H54 (cell line): ENCODE data around the gene PITPNC1.

ENCODE experiments used
- DNase-seq: peaks from one replicate; pipeline ENCODE4 v3.0.0; 2011; ENCODE audit warnings: low spot score, mixed read lengths; ENCODE audit not compliant: insufficient read length
- FAIRE-seq: peaks from 3 replicates; lab custom pipeline; 2011; peaks lifted over from hg19 to GRCh38; lab: Jason Lieb, UNC
- POLR2A ChIP-seq: IDR thresholded peaks from 2 replicates; pipeline ENCODE4 v1.6.1; 2011; ENCODE audit warnings: low read depth, mild to moderate bottlenecking, low read length

Gene PITPNC1

DNA sequence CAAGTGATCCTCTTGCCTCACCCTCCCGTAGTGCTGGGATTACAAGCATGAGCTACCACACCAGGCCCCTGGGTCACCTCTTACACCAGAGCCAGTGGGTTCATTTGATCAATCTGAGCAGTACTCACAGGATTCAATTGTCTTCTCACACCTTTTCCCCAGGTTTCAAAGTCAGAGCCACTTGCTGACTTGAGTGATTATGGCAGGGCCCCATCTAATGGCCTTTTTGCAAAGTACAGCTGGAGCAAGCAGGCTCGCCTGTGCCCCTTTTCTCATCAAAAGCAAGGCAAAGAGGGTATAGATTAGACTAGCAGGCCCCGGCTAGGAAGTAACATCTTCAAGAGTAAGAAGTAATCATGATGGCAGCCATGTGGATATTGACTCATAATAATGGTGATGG is 225.9 kb downstream of the PITPNC1 start:
- DNase-seq: peak; percentile 43
- no peak for FAIRE-seq
- no peak for TF ChIP-seq POLR2A

DNA sequence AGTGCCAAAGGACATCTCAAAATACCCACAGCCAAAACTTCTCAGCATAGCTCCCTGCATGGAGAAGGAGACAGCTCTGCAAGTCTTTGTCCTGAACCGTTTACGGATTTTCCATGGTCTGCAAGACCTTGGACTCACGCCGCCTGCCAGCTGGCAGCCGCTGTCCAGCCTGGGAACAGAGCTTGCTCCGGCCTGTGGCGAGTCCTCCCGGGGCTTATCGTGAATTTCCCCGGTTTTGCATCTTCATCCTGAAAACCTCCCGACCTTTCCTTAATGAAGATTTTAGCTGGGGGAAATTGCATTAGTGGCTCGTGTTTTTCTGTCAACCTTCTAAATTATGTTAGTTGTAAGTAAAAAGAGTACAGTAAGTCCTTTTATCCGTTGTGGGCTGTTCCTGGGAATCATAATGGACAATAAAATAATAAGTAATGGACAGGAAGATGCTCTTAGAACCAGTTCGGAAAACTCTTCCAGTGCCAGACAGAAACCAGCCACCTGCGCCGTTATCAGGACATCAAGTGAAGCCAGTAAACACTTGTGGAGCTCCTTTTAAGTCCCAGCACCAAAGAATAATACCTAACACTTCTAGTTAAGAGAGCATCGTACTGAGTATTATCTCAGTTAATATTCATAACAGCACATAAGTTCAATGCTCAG is 228.3 kb downstream of the PITPNC1 start:
- no peak for DNase-seq
- FAIRE-seq: no peak
- TF ChIP-seq POLR2A: no peak

DNA sequence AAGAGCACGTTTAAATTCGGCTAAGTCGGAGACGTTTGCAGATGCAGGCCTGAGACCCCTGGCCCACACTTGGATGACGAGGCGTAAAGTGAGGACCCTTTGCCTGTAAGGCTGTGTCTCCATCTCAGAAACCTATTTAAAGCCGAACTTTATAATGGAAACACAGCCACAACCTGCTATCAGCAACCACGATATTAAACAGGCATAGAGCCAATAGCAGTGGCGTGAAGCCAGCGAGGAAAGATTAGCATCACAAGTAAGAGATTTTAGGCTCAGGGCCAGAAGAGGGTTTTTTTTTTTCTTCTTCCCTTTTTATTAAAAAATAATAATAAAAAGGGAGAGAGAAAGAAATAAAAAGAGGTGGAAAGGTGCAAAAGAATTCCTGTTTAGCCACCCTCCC is 229.4 kb downstream of the PITPNC1 start:
- FAIRE-seq (no peak), DNase-seq (no peak)
- no peak for TF ChIP-seq POLR2A

DNA sequence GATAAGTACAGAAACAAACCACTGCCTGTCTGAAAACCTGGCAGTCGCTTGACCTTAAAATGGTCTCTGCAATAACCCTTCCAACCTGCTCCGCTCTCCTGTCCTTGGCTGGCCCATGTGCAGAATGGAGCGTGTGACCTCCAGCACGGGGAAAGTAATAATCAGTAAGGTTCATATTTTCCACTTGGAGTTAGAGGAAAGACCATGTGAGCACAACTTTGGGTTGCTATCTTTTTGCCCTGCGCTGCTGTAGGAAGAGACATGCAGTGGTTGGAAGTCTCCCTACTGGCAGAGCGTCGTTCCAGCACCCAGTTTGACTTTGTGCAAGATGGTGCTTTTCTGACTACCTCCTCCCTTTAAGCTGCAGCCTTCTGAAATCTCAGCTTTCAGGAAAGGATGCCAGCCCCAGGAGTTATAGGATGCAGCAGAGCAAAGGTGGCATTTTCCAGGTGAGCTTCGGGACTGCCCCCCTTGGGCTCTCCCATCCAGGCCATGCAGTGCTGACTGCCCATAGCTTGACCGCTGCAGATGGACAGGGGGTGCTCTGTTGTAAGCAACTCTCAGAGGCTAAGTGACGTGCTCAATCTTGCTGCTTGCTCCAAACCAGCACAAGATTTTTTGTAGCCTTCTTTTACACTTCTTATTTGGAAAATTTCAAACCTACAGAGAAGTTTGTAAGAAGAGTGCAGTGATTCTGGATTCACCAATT is 230.0 kb downstream of the PITPNC1 start:
- no peak for FAIRE-seq
- DNase-seq: no peak
- TF ChIP-seq POLR2A: no peak

DNA sequence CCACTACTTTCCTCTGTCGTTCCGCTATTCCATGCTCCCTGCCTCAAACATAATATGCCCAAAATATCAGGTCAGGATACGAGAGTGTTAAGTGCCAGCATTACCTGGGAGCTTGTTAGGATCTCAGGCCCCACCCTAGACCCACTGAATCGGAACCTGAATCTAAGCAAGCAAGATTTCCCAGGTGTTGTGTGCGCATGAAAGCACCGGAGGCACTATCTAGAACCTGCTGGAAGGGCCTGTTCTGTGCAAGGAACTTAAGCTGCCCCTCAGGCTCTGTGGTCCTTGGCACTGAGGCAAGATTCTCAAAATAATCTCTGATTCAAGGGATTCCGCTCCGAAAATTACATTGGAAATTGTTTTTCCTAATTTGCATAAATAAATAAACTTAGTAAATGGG is 233.0 kb downstream of the PITPNC1 start:
- DNase-seq (no peak), FAIRE-seq (no peak)
- no peak for TF ChIP-seq POLR2A

DNA sequence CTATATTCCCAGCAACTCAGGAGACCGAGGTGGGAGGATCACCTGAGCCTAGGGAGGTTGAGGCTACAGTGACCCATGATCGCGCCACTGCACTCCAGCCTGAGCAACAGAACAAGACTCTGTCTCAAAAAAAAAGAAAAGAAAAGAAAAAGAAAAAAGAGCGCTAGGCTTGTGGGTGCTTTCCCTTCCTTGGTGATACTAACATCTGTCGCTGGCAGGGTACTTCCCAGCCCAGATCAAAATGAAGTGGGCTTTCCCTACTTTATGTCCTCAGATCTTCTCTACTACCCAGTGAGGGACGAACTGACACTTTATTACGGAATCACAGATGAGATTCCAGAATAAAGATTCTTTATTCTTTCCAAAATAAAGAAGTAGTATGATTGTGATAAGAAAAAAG is 236.9 kb downstream of the PITPNC1 start:
- DNase-seq (no peak), FAIRE-seq (no peak)
- TF ChIP-seq POLR2A: no peak

DNA sequence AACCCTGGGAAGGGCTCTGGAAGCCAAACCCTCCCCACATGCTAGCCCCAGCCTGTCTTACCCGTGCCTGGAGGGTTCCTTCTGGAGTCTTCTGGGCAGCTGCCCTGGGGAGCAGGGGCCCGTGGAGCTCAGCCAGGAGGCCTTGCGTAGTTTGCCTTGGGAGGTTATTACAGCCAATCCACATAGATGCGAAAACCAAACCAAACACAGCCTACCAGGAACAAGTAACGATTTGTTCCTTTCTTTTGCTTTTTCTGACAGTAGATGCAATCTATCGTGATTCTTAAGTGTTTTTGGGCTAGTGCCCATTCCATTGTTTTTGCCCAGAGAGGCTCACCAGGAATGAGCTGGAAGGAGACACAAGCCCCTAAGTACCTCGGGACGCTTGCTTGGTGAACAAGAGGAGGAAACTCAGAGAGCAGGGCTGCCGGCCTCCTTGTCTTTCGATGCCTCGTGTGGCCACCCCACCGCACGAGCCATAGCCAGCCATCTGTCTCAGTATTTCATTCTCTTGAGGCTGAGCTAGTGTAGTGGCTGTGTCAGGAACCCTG is 238.0 kb downstream of the PITPNC1 start:
- DNase-seq (no peak), FAIRE-seq (no peak)

DNA sequence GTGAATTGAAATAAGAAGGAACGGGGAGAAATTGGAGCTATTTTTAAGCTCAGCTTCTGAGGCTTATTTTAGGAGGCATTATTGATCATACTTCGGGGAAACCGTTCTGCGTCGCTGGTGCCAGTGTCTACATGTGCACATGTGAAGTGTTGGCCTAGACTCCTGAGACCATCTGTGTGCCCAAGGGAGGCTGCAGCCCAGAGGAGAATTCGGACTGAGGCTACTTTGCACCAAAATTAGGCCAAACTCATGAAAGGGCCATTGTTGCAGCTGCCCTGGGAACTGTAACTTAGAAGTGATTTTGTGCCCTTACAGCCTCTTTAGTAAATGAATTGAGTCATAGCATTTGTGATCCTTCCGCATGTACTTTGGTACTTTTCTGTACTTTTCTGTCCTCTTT is 238.7 kb downstream of the PITPNC1 start:
- no peak for TF ChIP-seq POLR2A
- no peak for DNase-seq
- no peak for FAIRE-seq

More for the DNA sequence above, 238.0 kb downstream of the PITPNC1 start:
- TF ChIP-seq POLR2A: no peak

DNA sequence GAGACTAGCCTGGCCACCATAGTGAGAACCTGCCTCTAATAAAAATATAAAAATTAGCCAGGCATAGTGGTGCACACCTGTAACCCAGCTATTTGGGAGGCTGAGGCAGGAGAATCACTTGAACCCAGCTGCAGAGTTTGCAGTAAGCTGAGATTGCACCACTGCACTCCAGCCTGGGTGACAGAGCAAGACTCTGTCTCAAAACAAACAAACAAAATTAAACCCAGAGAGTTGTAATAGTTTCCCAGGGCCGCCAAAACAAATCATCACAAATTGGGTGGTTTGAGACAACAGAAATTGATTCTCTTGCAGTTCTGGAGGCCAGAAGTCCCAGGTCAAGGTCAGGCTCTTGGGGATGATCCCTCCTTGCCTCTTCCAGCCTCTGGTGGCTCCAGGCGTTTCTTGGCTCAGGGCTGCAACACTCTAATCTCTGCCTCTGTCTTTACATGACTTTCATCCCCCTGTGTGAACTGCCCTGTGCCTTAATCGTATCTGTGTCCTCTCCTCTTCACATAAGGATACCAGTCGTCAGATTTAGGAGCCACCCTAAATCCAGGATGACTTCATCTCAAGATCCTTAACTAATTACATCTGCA is 240.3 kb downstream of the PITPNC1 start:
- DNase-seq (no peak), FAIRE-seq (no peak)
- TF ChIP-seq POLR2A: no peak

DNA sequence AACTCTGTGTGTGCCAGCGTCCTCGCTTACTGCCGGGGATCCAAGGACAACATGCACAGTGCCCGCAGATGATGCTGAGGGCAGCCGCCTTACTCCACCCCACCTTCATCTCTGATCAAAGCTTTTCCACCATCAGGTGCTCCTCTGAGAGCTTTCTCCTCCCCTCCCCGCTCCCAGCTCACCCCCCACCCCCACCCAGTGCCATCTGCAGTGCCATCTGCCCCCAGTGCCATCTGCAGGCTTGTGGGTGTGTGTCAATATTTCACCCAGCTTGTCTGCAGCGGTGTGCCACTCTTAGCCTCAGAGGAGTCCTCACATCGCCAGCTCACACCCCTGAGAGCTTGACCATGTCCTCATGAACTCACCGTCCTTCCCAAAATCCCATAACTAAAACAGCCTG is 242.5 kb downstream of the PITPNC1 start:
- TF ChIP-seq POLR2A: no peak
- no peak for FAIRE-seq
- no peak for DNase-seq

DNA sequence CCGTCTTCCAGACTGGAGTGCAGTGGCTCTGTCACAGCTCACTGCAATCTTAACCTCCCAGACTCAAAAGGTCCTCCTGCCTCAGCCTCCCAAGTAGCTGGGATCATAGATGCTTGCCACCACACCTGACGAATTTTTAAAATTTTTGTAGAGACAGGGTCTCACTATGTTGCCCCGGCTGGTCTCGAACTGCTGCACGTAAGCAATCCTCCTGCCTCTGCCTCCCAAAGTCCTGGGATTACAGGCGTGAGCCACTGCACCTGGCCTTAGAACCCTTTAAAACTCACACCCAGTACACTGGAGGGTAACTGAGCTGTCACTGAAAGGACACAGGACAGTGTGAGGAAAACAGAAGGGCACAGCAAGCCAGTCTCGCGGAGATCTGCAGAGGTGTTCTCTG is 243.0 kb downstream of the PITPNC1 start:
- no peak for TF ChIP-seq POLR2A
- FAIRE-seq (no peak), DNase-seq (no peak)

DNA sequence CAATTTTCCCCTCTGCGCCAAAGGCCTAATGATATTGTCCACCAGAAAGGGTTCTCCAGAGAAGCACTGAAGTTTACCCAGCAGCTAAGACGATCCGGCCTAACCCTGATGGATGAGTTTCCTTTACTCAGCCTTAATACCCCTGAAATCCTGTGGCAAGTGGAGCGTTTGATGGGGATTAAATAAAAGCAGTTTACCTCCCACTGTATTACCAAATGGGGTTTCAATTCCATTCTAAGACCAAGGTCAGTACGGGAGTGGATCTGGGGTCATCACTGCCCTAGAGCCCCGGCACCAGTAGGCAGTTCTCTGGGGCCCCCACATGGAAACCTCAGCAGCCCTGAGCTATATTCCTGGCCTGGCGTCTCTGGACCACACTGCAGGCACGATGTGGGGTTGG is 243.6 kb downstream of the PITPNC1 start:
- FAIRE-seq (no peak), DNase-seq (no peak)
- TF ChIP-seq POLR2A: no peak

DNA sequence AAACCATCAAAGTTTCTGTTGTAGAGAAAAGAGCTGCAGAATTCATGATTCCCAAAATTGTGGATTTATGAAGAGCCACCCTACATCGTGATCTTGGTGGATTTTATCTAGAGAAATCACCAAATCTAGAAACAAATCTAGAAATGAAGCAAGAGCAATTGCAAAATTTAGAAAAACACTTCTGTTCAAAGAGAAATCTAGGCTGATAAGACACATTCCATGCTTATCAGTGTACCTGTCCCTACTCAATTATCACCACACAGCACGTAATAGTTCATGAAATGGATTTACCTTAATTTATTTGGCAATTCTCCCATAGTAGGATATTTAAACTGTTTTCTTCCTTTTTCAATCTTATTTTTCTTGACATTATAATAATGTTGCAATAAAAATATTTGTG is 246.7 kb downstream of the PITPNC1 start:
- no peak for TF ChIP-seq POLR2A
- DNase-seq: no peak
- no peak for FAIRE-seq

DNA sequence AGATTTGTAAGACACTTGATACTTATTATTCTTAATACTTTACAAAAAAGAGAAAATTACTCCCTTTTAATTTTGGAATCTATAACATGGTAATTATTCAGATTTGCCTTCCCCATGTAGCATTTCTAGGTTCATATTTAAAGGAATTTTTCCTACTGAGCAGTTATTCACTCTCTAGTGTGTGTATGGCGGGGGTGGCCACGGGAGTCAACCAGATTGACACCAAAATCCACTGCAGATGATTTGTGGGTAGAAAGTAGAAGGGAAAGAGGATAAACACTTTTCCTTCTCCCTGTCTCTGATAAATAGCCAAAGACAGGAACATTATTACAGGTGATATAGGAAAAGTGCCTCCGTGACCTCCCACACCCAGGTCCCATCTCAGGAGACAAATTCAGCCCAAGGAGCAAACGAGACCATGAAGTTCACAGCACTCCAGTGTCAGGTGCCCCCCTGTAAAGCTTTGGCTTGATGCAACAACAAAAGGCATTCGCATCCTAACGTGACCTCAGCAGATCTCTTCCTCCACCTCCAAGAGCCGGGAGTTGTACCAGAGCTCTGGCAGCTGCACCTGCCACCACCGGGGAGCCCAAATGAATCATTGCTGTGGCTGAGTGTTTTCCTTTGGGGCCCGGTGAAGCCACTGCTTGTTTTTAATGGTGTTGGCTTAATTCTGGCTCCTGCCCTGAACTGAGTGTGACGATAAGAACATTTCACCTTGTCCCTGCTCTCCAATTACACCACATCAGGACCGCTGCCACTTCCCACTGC is 248.0 kb downstream of the PITPNC1 start:
- no peak for TF ChIP-seq POLR2A
- no peak for FAIRE-seq
- peak; percentile 54 for DNase-seq

DNA sequence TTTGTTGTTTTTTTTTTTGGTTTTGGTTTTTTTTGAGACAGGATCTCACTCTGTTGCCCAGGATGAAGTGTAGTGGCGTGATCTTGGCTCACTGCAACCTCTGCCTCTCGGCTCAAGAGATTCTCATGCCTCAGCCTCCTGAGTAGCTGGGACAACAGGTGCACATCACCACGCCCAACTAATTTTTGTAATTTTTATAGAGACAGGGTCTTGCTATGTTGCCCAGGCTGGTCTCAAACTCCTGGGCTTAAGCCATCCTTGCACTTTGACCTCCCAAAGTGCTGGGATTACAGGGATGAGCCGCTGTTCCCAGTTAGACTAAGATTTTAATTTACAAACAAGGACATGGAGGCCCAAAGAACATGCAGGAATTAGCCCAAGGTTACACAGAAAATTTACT is 248.9 kb downstream of the PITPNC1 start:
- no peak for DNase-seq
- FAIRE-seq: no peak
- no peak for TF ChIP-seq POLR2A
